ENCODE results near the gene SSH2. TPM values are rescaled to one million over a fixed set of nuclear protein-coding genes. Genes with fewer than 3 reads are reported as not detected.

The SSH2 gene
- total RNA-seq, 6 experiments from 2014 or later, result 22.2 to 27.0 (median 23.2) TPM

- Mint-ChIP-seq H3K4me3 (peak overlapping the region; percentile 59), H3K27ac (peak overlapping the region; percentile 75), H3K27me3 (ENCODE audit: insufficient read depth) (no peaks in the 10 kb centered on the region), H3K9me3 (no peaks in the 10 kb centered on the region), H3K36me3 (ENCODE audit: low read depth) (no peaks in the 10 kb centered on the region), H3K4me1 (ENCODE audit: low read depth) (peaks cover 63% of the 10 kb centered on the region)
- TF ChIP-seq CTCF (IDR thresholded peaks at IDR 0.05), result no peak
- peak; percentile 94 for DNase-seq
Observed at GRCh38 chr17:29710891-29711418, 219.1 kb downstream of the SSH2 start.

- Mint-ChIP-seq H3K4me1 (ENCODE audit: low read depth) (peaks cover 60% of the 10 kb centered on the region), H3K27me3 (ENCODE audit: insufficient read depth) (no peaks in the 10 kb centered on the region), H3K4me3 (peak overlapping the region; percentile 59), H3K27ac (peak overlapping the region; percentile 75), H3K9me3 (no peaks in the 10 kb centered on the region), H3K36me3 (ENCODE audit: low read depth) (no peaks in the 10 kb centered on the region)
- DNase-seq, result no peak
- TF ChIP-seq CTCF (IDR thresholded peaks at IDR 0.05), result no peak
Observed at GRCh38 chr17:29710520-29710884, 219.5 kb downstream of the SSH2 start.

- Mint-ChIP-seq H3K9me3 (no peaks in the 10 kb centered on the region), H3K27ac (peak overlapping the region; percentile 75), H3K4me3 (peak overlapping the region; percentile 59; the same call in 1 of the 2 replicates), H3K36me3 (ENCODE audit: low read depth) (no peaks in the 10 kb centered on the region), H3K27me3 (ENCODE audit: insufficient read depth) (peaks cover under 1% of the 10 kb centered on the region; the same call in 1 of the 2 replicates), H3K4me1 (ENCODE audit: low read depth) (peaks cover 60% of the 10 kb centered on the region)
- no peak for TF ChIP-seq CTCF (IDR thresholded peaks at IDR 0.05)
- DNase-seq, result peak; percentile 13
Observed at GRCh38 chr17:29709866-29710519, 220.0 kb downstream of the SSH2 start.

GRCh38 chr17:29707212-29707571, 222.8 kb downstream of the SSH2 start:
- no peak for DNase-seq
- no peak for TF ChIP-seq CTCF (IDR thresholded peaks at IDR 0.05)
- Mint-ChIP-seq H3K27ac (no peak overlapping the region), H3K27me3 (ENCODE audit: insufficient read depth) (peaks cover 1% of the 10 kb centered on the region; the same call in 1 of the 2 replicates), H3K4me1 (ENCODE audit: low read depth) (peaks cover 43% of the 10 kb centered on the region), H3K36me3 (ENCODE audit: low read depth) (no peaks in the 10 kb centered on the region), H3K4me3 (no peak overlapping the region), H3K9me3 (no peaks in the 10 kb centered on the region)

GRCh38 chr17:29706045-29706431, 224.0 kb downstream of the SSH2 start:
- Mint-ChIP-seq H3K9me3 (no peaks in the 10 kb centered on the region), H3K4me1 (ENCODE audit: low read depth) (peaks cover 31% of the 10 kb centered on the region), H3K27me3 (ENCODE audit: insufficient read depth) (peaks cover 1% of the 10 kb centered on the region; the same call in 1 of the 2 replicates), H3K27ac (no peak overlapping the region), H3K4me3 (no peak overlapping the region), H3K36me3 (ENCODE audit: low read depth) (no peaks in the 10 kb centered on the region)
- no peak for DNase-seq
- no peak for TF ChIP-seq CTCF (IDR thresholded peaks at IDR 0.05)
